D721Med (cell line): ENCODE data around the gene CPEB1.

Experiments used
- DNase-seq: peaks from one replicate; pipeline ENCODE4 v3.0.0; 2011; ENCODE audit warnings: low spot score; ENCODE audit not compliant: insufficient read length
- FAIRE-seq: peaks from 2 replicates; lab custom pipeline; 2011; peaks lifted over from hg19 to GRCh38; lab: Jason Lieb, UNC
- TF ChIP-seq, protein P1 (sequence below): IDR thresholded peaks from 2 replicates; pipeline ENCODE4 v1.5.1; 2012; ENCODE audit warnings: mild to moderate bottlenecking, control low read depth; ENCODE audit not compliant: insufficient read depth; ENCODE audit errors: missing control alignments

CPEB1 gene

DNA sequence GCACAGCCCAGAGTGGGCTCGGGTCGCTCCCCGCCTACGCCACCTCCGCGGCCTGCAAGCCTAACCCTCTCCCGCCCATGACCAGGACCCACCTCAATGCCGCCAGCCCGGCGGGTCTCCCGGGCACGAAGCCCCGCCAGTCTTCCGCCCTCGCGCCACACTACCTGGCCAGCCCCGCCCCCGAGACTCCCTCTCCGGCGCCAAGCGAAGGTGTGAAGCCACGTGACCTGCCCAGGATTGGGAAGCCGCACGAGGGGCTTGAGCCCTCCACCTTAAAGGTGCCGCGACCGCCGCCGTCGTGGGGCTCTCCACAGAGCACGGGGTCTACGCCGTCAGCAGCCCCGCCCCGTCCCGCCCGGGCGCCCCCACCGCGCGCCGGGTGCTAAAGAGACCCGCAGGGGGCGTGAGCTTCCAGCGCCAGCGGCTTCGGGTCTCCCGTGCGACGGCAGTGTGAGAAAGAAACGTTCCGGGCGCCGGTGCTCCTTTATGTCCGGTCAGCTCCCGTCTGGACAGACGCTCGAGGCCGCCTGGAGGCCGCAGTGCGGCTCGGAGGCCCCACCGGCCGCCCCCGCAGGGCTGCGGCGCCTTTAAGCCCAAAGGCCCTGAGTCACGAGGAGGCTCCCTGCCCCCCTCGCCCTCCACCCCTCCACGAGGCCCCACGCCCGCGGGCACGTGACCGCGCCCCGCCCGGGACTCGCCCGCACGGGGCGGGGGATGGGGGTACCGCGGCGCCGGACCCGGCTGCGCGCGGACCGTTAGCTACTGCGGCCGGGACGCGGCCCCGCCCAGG, at the start of gene CPEB1:
CPEB1 (minus strand) TSS at position 319 of the 790 bp plus-strand sequence. CDS start 18,904 bp downstream, outside the sequence.
- peak; percentile 89 for DNase-seq
- TF ChIP-seq, protein P1, sequence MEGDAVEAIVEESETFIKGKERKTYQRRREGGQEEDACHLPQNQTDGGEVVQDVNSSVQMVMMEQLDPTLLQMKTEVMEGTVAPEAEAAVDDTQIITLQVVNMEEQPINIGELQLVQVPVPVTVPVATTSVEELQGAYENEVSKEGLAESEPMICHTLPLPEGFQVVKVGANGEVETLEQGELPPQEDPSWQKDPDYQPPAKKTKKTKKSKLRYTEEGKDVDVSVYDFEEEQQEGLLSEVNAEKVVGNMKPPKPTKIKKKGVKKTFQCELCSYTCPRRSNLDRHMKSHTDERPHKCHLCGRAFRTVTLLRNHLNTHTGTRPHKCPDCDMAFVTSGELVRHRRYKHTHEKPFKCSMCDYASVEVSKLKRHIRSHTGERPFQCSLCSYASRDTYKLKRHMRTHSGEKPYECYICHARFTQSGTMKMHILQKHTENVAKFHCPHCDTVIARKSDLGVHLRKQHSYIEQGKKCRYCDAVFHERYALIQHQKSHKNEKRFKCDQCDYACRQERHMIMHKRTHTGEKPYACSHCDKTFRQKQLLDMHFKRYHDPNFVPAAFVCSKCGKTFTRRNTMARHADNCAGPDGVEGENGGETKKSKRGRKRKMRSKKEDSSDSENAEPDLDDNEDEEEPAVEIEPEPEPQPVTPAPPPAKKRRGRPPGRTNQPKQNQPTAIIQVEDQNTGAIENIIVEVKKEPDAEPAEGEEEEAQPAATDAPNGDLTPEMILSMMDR = peak; percentile 34
- no peak for FAIRE-seq

- no peak for FAIRE-seq
- DNase-seq = no peak
- TF ChIP-seq, protein P1 = no peak
Observed at GRCh38 chr15:82692171-82692570, 45.0 kb upstream of the CPEB1 start.

- FAIRE-seq (no peak), DNase-seq (no peak)
- TF ChIP-seq, protein P1 = no peak
Observed at GRCh38 chr15:82689147-82689546, 42.0 kb upstream of the CPEB1 start.

- TF ChIP-seq, protein P1 = no peak
- no peak for FAIRE-seq
- DNase-seq = no peak
Observed at GRCh38 chr15:82688691-82689090, 41.5 kb upstream of the CPEB1 start.

GRCh38 chr15:82681371-82681770, 34.2 kb upstream of the CPEB1 start:
- DNase-seq = no peak
- TF ChIP-seq, protein P1 = no peak
- FAIRE-seq = no peak

DNA sequence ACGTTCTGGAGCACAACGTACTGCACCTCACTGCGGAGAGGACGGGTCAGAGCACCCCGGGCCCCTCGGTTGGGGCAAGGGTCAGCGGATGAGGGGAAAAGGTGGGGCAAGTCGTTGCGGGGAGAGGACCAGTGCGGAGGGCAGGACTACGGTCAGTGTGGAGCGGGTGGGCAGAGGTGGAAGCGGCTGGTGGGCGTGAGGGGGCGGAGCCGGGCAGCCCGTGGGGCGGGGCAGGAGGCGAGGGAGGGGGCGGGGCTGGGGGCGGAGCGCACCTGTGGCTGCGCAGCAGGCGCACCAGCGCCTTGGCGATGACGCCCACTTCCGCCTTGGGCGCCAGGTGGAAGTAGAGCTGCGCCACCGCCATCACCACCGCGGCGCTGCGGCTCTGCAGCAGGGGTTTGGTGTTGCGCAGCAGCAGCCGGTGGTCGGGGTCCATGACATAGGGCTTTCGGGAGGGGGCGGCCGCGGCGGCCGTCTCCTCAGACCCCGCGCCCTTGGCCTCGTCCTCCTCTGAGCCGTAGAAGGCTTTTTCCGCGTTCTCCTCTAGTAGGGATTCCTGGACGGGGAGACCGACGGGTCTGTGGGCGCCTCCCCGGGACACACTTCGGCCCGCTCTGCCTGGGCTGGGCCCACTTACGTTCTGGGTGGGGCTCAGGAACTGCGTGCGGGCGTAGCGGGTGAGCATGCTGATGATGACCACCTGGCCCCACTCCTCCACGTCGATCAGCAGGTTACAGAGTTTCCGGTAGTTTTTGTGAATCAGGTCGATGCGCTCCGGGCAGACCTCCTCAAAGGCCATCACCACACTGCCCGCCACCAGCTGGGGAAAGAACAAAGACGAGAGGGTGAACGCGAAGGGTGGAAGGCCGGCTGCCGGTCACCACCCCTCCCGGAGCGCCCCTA, 33.3 kb upstream of the CPEB1 start:
- FAIRE-seq (no peak), DNase-seq (no peak)
- TF ChIP-seq, protein P1 = no peak
